ENCODE data around the gene GFER. TPM values are rescaled to one million over a fixed set of nuclear protein-coding genes. Genes with fewer than 3 reads are reported as not detected.

GFER gene
- total and polyA plus RNA-seq, 10 of the 15 experiments (the other 5 are each of a cell fraction or from before 2014, with no cell fraction given), result 2.4 to 57.7 (median 31.3) TPM

- TF ChIP-seq NFYA (IDR thresholded peaks at IDR 0.05; ENCODE audit: borderline replicate concordance, low read depth, low read length) (no peak), STAT1 (conservative IDR thresholded peaks at IDR 0.05) (no peak), SMAD1 (IDR thresholded peaks at IDR 0.05; ENCODE audit: low read depth, partially characterized antibody) (no peak), KLF5 (IDR thresholded peaks at IDR 0.05; ENCODE audit: partially characterized antibody) (no peak), IRF5 (IDR thresholded peaks at IDR 0.05; ENCODE audit: borderline replicate concordance) (no peak), SKIL (IDR thresholded peaks at IDR 0.05; ENCODE audit: low read depth, poor library complexity, severe bottlenecking) (no peak), TARDBP (IDR thresholded peaks at IDR 0.05; ENCODE audit: borderline replicate concordance) (no peak), IKZF2 (IDR thresholded peaks at IDR 0.05) (no peak), USF2 (IDR thresholded peaks at IDR 0.05; ENCODE audit: borderline replicate concordance, low read depth, low read length) (no peak), YY1 (IDR thresholded peaks at IDR 0.05; ENCODE audit: low read depth, low read length) (peak; percentile 99), SREBF2 (IDR thresholded peaks at IDR 0.05; ENCODE audit: low read length) (no peak), ATF3 (IDR thresholded peaks at IDR 0.05; ENCODE audit: borderline replicate concordance, extremely low read depth, low read depth, low read length) (no peak), NBN (IDR thresholded peaks at IDR 0.05) (no peak), BCL3 (IDR thresholded peaks at IDR 0.05; ENCODE audit: borderline replicate concordance, insufficient read depth, low read depth, low read length, poor library complexity, severe bottlenecking) (peak; percentile 50), SUZ12 (IDR thresholded peaks at IDR 0.05; ENCODE audit: unreplicated experiment) (no peak), EGR1 (IDR thresholded peaks at IDR 0.05; ENCODE audit: borderline replicate concordance in 1 of 2, low read depth in 2 of 2, low read length in 2 of 2) (peak in 1 of 2 experiments; percentile 37; a peak in 1 of 3 replicates), SMC3 (IDR thresholded peaks at IDR 0.05; ENCODE audit: borderline replicate concordance, low read length) (no peak), CHD1 (IDR thresholded peaks at IDR 0.05; ENCODE audit: low read depth, low read length) (0 out of 2 replicates have a peak, but pooled peaks have one; percentile 42), FOS (IDR thresholded peaks at IDR 0.05; ENCODE audit: borderline replicate concordance, extremely low read depth, insufficient read length) (no peak), GABPA (IDR thresholded peaks at IDR 0.05; ENCODE audit: low read depth) (no peak), POLR2AphosphoS2 (IDR thresholded peaks at IDR 0.05; ENCODE audit: low read depth, low read length) (no peak), SP1 (IDR thresholded peaks at IDR 0.05; ENCODE audit: low read depth, low read length) (no peak)
These were observed at the start of gene GFER (continued) for GRCh38 chr16:1983544-1984346.
